HL-60/S4 (cell line): Measurements from ENCODE around the gene ZNF467.

Experiments
- in situ Hi-C: fragments of 300-500 bp; cut with MboI; formaldehyde crosslinking; loops from 2 replicates; pipeline ENCODE4 v1.14.3; 2022; ENCODE audit warnings: low sequenced_read_pairs

Gene ZNF467

DNA sequence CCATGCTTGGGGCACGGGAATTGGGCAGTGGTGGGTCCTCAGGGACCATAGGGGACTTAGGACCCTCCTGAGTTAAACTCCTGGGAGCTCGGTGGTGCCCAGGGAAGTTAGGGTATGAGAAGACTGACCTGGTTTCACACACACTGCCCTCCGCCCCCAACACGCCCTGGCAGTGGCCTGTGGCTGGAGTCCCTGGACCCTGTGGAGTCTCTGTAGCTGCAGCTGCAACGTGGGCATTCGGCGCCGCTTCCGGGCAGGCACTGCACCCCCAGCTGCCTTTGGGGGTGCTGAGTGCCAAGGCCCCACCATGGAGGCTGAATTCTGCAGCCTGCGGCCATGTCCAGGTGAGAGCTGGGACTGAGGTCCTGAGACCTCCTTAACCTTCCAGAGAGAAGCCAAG lies 34.9 kb upstream of the ZNF467 start:
- in situ Hi-C loops, result loop anchor here (10.0 kb wide), 1 partner anchor 144 kb away; no protein-coding TSS in a partner anchor

- in situ Hi-C loops, result loop anchor here (10.0 kb wide), 1 partner anchor 142 kb away; no protein-coding TSS in a partner anchor
Observed at GRCh38 chr7:149806726-149807125, 33.3 kb upstream of the ZNF467 start.

GRCh38 chr7:149804106-149804505 lies 30.7 kb upstream of the ZNF467 start:
- in situ Hi-C loops, result loop anchor here (10.0 kb wide), 1 partner anchor 139 kb away; no protein-coding TSS in a partner anchor

DNA sequence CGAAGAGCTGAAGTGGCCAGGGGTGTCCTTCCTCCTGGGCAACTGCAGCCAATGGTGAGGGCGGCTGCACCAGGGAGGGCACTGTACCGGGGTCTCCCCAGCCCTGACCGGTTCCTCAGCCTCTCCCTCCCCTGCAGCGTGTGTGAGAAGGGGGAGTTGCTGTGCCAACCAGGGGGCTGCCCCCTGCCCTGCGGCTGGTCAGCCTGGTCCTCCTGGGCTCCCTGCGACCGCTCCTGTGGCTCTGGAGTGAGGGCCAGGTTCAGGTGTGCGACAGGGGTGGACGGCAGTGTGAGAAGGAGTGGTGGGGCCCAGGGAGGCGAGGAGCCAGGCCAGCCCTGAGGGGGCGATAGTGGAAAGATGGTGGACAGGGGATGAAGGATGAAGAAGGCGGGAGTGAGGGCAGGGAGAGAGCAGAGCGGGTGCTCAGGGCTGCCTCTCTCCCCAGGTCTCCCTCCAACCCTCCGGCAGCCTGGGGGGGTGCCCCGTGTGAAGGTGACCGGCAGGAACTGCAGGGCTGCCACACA lies 30.2 kb upstream of the ZNF467 start:
- in situ Hi-C loops, result loop anchor here (10.0 kb wide), 1 partner anchor 139 kb away; no protein-coding TSS in a partner anchor

- in situ Hi-C loops, result loop anchor here (10.0 kb wide), 1 partner anchor 138 kb away; no protein-coding TSS in a partner anchor
Observed at GRCh38 chr7:149802966-149803365, 29.6 kb upstream of the ZNF467 start.

DNA sequence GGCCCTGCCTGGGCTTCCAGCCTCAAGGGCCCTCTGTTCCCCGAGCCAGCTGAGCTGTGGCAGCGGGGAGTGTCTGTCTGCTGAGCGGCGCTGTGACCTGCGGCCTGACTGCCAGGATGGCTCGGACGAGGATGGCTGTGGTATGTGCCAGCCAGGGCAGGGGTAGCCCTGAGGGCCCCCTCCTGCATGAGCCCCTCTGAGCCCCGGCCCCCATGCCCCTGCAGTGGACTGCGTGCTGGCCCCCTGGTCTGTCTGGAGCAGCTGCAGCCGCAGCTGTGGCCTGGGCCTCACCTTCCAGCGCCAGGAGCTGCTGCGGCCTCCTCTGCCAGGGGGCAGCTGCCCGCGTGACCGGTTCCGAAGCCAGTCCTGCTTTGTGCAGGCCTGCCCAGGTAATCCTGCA lies 28.4 kb upstream of the ZNF467 start:
- in situ Hi-C loops, result loop anchor here (10.0 kb wide), 1 partner anchor 137 kb away; no protein-coding TSS in a partner anchor

- in situ Hi-C loops, result loop anchor here (10.0 kb wide), 1 partner anchor 136 kb away; no protein-coding TSS in a partner anchor
Observed at GRCh38 chr7:149801002-149801566, 27.7 kb upstream of the ZNF467 start.

GRCh38 chr7:149800169-149800555 lies 26.8 kb upstream of the ZNF467 start:
- in situ Hi-C loops, result loop anchor here (10.0 kb wide), 1 partner anchor 135 kb away; no protein-coding TSS in a partner anchor

- in situ Hi-C loops, result loop anchor here (10.0 kb wide), 1 partner anchor 135 kb away; no protein-coding TSS in a partner anchor
Observed at GRCh38 chr7:149799397-149800168, 26.2 kb upstream of the ZNF467 start.

DNA sequence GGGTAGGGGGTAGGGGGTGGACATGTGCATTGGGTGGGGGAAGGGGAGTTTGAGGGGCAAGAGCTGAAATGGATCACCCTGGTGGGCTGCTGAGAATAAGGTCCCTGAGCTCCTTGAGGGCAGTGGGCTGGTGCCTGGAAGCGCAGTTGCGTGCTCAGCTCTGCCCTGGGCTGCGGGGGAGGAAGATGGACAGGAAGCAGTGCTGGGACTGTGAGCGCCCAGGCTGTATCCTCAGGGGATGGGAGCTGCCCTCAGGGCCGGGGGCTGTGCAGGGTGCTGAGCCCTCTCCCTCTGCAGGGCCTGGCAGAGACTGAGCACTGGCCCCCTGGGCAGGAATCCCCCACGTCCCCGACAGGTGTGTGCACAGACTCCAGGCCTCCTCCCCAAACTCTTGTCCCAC lies 24.4 kb upstream of the ZNF467 start:
- in situ Hi-C loops, result no loop called here

- in situ Hi-C loops, result no loop called here
Observed at GRCh38 chr7:149796287-149796860, 23.0 kb upstream of the ZNF467 start.

- in situ Hi-C loops, result no loop called here
Observed at GRCh38 chr7:149795126-149795525, 21.7 kb upstream of the ZNF467 start.

GRCh38 chr7:149794661-149795060 lies 21.3 kb upstream of the ZNF467 start:
- in situ Hi-C loops, result no loop called here

GRCh38 chr7:149793261-149793660 lies 19.9 kb upstream of the ZNF467 start:
- in situ Hi-C loops, result no loop called here

DNA sequence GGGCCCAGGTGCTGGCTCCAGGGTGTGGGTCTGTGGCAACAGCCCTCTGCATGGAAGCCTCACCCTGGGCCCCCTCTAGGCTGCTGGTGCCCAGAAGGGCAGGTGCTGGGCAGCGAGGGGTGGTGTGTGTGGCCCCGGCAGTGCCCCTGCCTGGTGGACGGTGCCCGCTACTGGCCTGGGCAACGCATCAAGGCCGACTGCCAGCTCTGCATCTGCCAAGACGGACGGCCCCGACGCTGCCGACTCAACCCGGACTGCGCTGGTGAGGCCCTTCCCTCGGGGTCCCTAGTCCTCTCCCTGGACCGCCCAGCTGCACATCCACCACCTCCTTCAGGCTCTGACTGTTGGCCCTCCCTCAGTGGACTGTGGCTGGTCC lies 18.8 kb upstream of the ZNF467 start:
- in situ Hi-C loops, result no loop called here

DNA sequence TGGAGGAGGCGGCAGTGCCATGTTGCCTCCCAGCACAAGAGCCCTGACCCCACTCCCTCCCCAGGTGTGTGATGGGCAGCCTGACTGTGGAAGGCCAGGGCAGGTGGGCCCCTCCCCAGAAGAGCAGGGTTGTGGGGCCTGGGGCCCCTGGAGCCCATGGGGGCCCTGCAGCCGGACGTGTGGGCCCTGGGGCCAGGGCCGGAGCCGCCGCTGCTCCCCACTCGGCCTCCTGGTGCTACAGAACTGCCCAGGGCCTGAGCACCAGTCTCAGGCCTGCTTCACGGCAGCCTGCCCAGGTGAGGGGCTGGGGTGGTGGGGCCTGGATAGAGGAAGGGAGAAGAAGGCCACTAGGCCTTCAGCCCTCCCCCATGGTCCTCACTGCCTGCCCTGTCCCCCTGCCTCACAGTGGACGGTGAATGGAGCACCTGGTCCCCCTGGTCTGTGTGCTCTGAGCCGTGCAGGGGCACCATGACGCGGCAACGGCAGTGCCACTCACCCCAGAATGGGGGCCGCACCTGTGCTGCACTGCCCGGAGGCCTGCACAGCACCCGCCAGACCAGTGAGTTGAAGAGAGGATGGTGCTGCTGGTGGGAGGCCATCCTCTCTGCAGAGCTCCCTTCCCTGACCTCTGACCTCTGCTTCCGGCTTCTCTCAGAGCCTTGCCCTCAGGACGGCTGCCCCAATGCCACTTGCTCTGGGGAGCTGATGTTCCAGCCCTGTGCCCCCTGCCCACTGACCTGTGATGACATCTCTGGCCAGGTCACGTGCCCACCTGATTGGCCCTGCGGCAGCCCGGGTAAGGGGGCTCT lies 18.2 kb upstream of the ZNF467 start:
- in situ Hi-C loops, result no loop called here

DNA sequence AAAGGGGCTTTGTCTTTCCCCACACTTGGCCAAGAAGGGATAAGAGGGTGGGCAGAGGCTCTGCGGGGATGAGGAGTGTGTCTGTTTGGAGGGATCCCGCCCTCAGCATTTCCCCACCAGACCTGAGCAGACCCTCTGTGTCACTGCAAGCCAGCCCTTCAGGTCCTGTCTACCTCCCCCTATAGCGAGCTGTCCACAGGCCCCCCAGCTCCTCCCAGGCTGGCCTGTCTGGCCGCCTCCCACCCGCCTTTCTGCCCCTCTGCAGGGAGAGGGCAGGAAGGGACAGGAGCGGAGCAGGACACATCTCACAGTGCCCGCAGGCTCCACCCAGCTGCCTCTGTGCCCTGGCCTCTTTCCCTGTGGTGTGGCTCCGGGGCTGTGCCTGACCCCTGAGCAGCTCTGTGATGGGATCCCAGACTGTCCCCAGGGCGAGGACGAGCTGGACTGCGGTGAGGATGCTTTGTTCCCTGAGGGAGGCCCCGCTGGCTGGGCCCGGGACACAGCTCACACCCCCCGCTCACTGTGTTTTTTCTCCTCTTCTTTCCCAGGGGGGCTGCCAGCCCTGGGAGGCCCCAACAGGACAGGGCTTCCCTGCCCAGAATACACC lies 17.5 kb upstream of the ZNF467 start:
- in situ Hi-C loops, result no loop called here

DNA sequence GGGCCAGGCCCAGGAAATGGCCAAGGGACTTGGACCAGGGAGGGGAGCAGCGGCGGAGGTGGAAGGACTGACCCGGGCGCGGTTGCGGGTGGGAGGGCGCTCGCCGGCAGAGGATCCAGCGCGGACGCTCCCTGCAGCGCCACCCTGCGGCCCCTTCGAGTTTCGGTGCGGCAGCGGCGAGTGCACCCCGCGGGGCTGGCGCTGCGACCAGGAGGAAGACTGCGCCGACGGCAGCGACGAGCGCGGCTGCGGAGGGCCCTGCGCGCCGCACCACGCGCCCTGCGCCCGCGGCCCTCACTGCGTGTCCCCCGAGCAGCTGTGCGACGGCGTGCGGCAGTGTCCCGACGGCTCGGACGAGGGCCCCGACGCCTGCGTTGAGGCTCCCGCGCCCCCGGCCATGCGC lies 16.8 kb upstream of the ZNF467 start:
- in situ Hi-C loops, result no loop called here

- in situ Hi-C loops, result no loop called here
Observed at GRCh38 chr7:149789101-149789500, 15.7 kb upstream of the ZNF467 start.

- in situ Hi-C loops, result no loop called here
Observed at GRCh38 chr7:149788300-149788851, 15.0 kb upstream of the ZNF467 start.
